HEK293 (cell line): ENCODE measurements around the gene DEF6.

Source experiments
- REST ChIP-seq: fragments of 450-650 bp; formaldehyde crosslinking; IDR thresholded peaks from 2 replicates; pipeline ENCODE4 v1.5.1; 2016; ENCODE audit warnings: missing biosample characterization, missing genetic modification characterization
- ZNF146 ChIP-seq: fragments of 450-650 bp; formaldehyde crosslinking; IDR thresholded peaks from 2 replicates; pipeline ENCODE4 v1.5.1; 2016; ENCODE audit warnings: missing biosample characterization, missing genetic modification characterization
- ZNF350 ChIP-seq: fragments of 450-650 bp; formaldehyde crosslinking; IDR thresholded peaks from 2 replicates; pipeline ENCODE4 v1.5.0; 2017; ENCODE audit warnings: missing biosample characterization, mild to moderate bottlenecking, missing genetic modification characterization
- ZNF639 ChIP-seq: fragments of 450-650 bp; formaldehyde crosslinking; IDR thresholded peaks from 2 replicates; pipeline ENCODE4 v1.5.1; 2016; ENCODE audit warnings: missing biosample characterization, missing genetic modification characterization
- TF ChIP-seq, protein P1 (sequence below): fragments of 450-650 bp; formaldehyde crosslinking; IDR thresholded peaks from 2 replicates; pipeline ENCODE4 v1.5.1; 2016; ENCODE audit warnings: missing biosample characterization, missing genetic modification characterization
- TF ChIP-seq, protein P2 (sequence below): fragments of 450-650 bp; formaldehyde crosslinking; IDR thresholded peaks from 2 replicates; pipeline ENCODE4 v1.5.1; 2017; ENCODE audit warnings: missing biosample characterization, mild to moderate bottlenecking, missing genetic modification characterization, moderate library complexity
- TF ChIP-seq, protein P3 (sequence below): fragments of 450-650 bp; formaldehyde crosslinking; IDR thresholded peaks from 2 replicates; pipeline ENCODE4 v1.5.1; 2016; ENCODE audit warnings: missing biosample characterization, missing genetic modification characterization

DNA sequence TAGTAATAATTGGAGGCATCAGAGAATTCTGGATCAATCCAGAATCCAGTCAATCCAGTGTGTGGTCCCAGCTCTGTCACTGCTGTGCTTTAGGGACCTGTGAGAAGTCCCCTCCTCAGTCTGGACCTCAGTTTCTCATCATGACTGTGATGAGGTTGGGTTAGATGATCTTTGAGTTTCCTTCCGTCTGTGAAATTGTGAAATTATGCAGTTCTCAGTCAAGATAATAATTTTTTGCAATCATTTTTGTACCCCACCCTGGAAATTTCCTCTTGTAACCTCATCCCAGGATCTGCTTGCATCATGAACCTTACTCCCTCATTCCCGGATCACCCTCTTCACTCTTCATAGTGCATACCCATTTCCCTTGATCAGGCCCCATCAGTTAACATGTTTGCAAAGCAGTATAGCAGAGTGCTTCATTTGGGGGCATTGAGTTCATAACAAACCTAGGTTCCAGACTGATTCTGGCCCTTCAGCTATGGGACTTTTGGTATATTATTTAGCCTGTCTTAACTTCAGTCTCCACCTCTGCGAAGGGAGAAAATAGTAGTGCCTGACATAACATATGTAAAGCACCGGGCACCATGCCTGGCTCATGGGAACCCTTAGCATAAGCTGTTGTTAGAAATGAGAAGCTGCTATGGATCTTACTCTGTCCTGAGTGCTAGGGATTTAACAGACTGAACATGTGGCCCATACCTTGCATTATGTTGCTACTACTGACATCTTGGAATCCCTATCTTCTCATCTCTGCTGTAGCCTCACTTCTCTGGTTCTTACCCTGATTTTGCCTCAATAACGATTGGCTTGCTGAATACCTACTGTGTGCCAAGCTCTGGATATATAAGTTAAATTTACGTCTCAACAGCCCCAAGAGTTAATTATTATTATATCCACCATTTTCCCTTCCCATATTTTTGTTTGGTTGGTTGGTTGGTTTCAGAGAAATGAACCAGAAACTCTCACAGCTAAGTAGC, 36.7 kb upstream of the DEF6 start:
- TF ChIP-seq ZNF146 (tag by site-specific recombination) (no peak), REST (tag by site-specific recombination) (no peak), ZNF639 (tag by site-specific recombination) (no peak), ZNF350 (no peak)
- TF ChIP-seq, protein P1, sequence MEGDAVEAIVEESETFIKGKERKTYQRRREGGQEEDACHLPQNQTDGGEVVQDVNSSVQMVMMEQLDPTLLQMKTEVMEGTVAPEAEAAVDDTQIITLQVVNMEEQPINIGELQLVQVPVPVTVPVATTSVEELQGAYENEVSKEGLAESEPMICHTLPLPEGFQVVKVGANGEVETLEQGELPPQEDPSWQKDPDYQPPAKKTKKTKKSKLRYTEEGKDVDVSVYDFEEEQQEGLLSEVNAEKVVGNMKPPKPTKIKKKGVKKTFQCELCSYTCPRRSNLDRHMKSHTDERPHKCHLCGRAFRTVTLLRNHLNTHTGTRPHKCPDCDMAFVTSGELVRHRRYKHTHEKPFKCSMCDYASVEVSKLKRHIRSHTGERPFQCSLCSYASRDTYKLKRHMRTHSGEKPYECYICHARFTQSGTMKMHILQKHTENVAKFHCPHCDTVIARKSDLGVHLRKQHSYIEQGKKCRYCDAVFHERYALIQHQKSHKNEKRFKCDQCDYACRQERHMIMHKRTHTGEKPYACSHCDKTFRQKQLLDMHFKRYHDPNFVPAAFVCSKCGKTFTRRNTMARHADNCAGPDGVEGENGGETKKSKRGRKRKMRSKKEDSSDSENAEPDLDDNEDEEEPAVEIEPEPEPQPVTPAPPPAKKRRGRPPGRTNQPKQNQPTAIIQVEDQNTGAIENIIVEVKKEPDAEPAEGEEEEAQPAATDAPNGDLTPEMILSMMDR (tag by site-specific recombination) = no peak
- TF ChIP-seq, protein P2, sequence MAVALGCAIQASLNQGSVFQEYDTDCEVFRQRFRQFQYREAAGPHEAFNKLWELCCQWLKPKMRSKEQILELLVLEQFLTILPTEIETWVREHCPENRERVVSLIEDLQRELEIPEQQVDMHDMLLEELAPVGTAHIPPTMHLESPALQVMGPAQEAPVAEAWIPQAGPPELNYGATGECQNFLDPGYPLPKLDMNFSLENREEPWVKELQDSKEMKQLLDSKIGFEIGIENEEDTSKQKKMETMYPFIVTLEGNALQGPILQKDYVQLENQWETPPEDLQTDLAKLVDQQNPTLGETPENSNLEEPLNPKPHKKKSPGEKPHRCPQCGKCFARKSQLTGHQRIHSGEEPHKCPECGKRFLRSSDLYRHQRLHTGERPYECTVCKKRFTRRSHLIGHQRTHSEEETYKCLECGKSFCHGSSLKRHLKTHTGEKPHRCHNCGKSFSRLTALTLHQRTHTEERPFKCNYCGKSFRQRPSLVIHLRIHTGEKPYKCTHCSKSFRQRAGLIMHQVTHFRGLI (tag by site-specific recombination) = no peak
- TF ChIP-seq, protein P3, sequence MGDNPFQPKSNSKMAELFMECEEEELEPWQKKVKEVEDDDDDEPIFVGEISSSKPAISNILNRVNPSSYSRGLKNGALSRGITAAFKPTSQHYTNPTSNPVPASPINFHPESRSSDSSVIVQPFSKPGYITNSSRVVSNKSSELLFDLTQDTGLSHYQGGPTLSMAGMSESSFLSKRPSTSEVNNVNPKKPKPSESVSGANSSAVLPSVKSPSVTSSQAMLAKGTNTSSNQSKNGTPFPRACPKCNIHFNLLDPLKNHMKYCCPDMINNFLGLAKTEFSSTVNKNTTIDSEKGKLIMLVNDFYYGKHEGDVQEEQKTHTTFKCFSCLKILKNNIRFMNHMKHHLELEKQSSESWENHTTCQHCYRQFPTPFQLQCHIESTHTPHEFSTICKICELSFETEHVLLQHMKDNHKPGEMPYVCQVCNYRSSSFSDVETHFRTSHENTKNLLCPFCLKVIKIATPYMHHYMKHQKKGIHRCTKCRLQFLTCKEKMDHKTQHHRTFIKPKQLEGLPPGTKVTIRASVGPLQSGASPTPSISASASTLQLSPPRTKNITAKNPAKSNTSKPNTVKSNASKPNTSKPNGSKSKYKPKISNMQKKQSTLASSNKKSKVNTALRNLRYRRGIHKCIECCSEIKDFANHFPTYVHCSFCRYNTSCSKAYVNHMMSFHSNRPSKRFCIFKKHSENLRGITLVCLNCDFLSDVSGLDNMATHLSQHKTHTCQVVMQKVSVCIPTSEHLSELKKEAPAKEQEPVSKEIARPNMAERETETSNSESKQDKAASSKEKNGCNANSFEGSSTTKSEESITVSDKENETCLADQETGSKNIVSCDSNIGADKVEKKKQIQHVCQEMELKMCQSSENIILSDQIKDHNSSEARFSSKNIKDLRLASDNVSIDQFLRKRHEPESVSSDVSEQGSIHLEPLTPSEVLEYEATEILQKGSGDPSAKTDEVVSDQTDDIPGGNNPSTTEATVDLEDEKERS (tag by site-specific recombination) = no peak
